ENCODE results near the gene PNKP.

PNKP gene

GRCh38 chr19:49830766-49831165 lies 36.6 kb downstream of the PNKP start:
- Histone ChIP-seq H3K27me3 (ENCODE audit: insufficient read depth, low read length, poor library complexity, severe bottlenecking) (no peaks in the 10 kb centered on the region), H2AFZ (ENCODE audit: low read length) (no peak overlapping the region), H4K20me1 (ENCODE audit: insufficient read depth, low read length, poor library complexity, severe bottlenecking) (peaks cover 3% of the 10 kb centered on the region), H3K9me3 (ENCODE audit: insufficient read depth, low read depth, low read length) (no peaks in the 10 kb centered on the region), H3K4me1 (ENCODE audit: insufficient read depth, low read length, poor library complexity, severe bottlenecking) (peaks cover 33% of the 10 kb centered on the region), H3K4me2 (ENCODE audit: low read depth, low read length, poor library complexity, severe bottlenecking) (peak overlapping the region; percentile 27), H3K79me2 (ENCODE audit: insufficient read depth, low read length) (peaks cover 6% of the 10 kb centered on the region; the same call in 1 of the 2 replicates), H3K9ac (ENCODE audit: low read depth, low read length, poor library complexity, severe bottlenecking) (peak overlapping the region; percentile 41), H3K9me2 (replicated peaks; ENCODE audit: low read depth, low read length) (no peaks in the 10 kb centered on the region), H3F3A (ENCODE audit: low read depth) (no peaks in the 10 kb centered on the region), H3K36me3 (ENCODE audit: insufficient read depth, low read length) (peaks cover 42% of the 10 kb centered on the region; the same call in 1 of the 2 replicates), H3K4me3 (ENCODE audit: low read length, poor library complexity, severe bottlenecking) (no peak overlapping the region)
- TF ChIP-seq, protein P1, sequence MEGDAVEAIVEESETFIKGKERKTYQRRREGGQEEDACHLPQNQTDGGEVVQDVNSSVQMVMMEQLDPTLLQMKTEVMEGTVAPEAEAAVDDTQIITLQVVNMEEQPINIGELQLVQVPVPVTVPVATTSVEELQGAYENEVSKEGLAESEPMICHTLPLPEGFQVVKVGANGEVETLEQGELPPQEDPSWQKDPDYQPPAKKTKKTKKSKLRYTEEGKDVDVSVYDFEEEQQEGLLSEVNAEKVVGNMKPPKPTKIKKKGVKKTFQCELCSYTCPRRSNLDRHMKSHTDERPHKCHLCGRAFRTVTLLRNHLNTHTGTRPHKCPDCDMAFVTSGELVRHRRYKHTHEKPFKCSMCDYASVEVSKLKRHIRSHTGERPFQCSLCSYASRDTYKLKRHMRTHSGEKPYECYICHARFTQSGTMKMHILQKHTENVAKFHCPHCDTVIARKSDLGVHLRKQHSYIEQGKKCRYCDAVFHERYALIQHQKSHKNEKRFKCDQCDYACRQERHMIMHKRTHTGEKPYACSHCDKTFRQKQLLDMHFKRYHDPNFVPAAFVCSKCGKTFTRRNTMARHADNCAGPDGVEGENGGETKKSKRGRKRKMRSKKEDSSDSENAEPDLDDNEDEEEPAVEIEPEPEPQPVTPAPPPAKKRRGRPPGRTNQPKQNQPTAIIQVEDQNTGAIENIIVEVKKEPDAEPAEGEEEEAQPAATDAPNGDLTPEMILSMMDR (conservative IDR thresholded peaks at IDR 0.05; ENCODE audit: low read length): no peak
- no peak for TF ChIP-seq EZH2phosphoT487 (IDR thresholded peaks at IDR 0.05; ENCODE audit: borderline replicate concordance)

- Histone ChIP-seq H2AFZ (ENCODE audit: low read length) (no peak overlapping the region), H3K9ac (ENCODE audit: low read depth, low read length, poor library complexity, severe bottlenecking) (no peak overlapping the region), H4K20me1 (ENCODE audit: insufficient read depth, low read length, poor library complexity, severe bottlenecking) (peaks cover 3% of the 10 kb centered on the region), H3K27me3 (ENCODE audit: insufficient read depth, low read length, poor library complexity, severe bottlenecking) (no peaks in the 10 kb centered on the region), H3F3A (ENCODE audit: low read depth) (no peaks in the 10 kb centered on the region), H3K9me2 (replicated peaks; ENCODE audit: low read depth, low read length) (no peaks in the 10 kb centered on the region), H3K36me3 (ENCODE audit: insufficient read depth, low read length) (peaks cover 36% of the 10 kb centered on the region; the same call in 1 of the 2 replicates), H3K4me2 (ENCODE audit: low read depth, low read length, poor library complexity, severe bottlenecking) (no peak overlapping the region), H3K4me1 (ENCODE audit: insufficient read depth, low read length, poor library complexity, severe bottlenecking) (peaks cover 33% of the 10 kb centered on the region), H3K9me3 (ENCODE audit: insufficient read depth, low read depth, low read length) (no peaks in the 10 kb centered on the region), H3K79me2 (ENCODE audit: insufficient read depth, low read length) (peaks cover 10% of the 10 kb centered on the region; the same call in 1 of the 2 replicates), H3K4me3 (ENCODE audit: low read length, poor library complexity, severe bottlenecking) (no peak overlapping the region)
- no peak for TF ChIP-seq EZH2phosphoT487 (IDR thresholded peaks at IDR 0.05; ENCODE audit: borderline replicate concordance)
- TF ChIP-seq, protein P1 (conservative IDR thresholded peaks at IDR 0.05; ENCODE audit: low read length): no peak
Measured at GRCh38 chr19:49829721-49830120, 37.7 kb downstream of the PNKP start.

DNA sequence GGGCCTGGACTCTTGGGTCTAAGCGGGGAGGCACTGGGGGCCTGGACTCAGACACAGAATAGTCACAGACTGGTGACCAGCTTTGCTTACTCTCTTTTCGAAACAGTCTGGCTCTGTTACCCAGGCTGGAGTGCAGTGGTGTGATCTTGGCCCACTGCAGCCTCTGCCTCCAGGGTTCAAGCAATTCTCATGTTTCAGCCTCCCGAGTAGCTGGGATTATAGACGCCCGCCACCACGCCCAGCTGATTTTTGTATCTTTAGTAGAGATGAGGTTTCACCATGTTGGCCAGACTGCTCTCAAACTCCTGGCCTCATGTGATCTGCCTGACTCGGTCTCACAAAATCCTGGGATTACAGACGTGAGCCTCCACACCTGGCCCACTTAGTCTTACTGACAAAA lies 38.2 kb downstream of the PNKP start:
- no peak overlapping the region for H3K9ac ChIP-seq (ENCODE audit: low read depth, low read length, poor library complexity, severe bottlenecking)
- no peak overlapping the region for H3K4me3 ChIP-seq (ENCODE audit: low read length, poor library complexity, severe bottlenecking)
- H3K4me1 ChIP-seq (ENCODE audit: insufficient read depth, low read length, poor library complexity, severe bottlenecking): peaks cover 33% of the 10 kb centered on the region
- H3K4me2 ChIP-seq (ENCODE audit: low read depth, low read length, poor library complexity, severe bottlenecking): no peak overlapping the region
- TF ChIP-seq EZH2phosphoT487 (IDR thresholded peaks at IDR 0.05; ENCODE audit: borderline replicate concordance): no peak
- TF ChIP-seq, protein P1 (conservative IDR thresholded peaks at IDR 0.05; ENCODE audit: low read length): no peak
- H3K36me3 ChIP-seq (ENCODE audit: insufficient read depth, low read length): peaks cover 31% of the 10 kb centered on the region; the same call in 1 of the 2 replicates
- peaks cover 3% of the 10 kb centered on the region for H4K20me1 ChIP-seq (ENCODE audit: insufficient read depth, low read length, poor library complexity, severe bottlenecking)
- H3K79me2 ChIP-seq (ENCODE audit: insufficient read depth, low read length): peaks cover 10% of the 10 kb centered on the region; the same call in 1 of the 2 replicates
- no peaks in the 10 kb centered on the region for H3K9me3 ChIP-seq (ENCODE audit: insufficient read depth, low read depth, low read length)
- H3K9me2 ChIP-seq (replicated peaks; ENCODE audit: low read depth, low read length): no peaks in the 10 kb centered on the region
- H2AFZ ChIP-seq (ENCODE audit: low read length): no peak overlapping the region
- H3F3A ChIP-seq (ENCODE audit: low read depth): no peaks in the 10 kb centered on the region
- no peaks in the 10 kb centered on the region for H3K27me3 ChIP-seq (ENCODE audit: insufficient read depth, low read length, poor library complexity, severe bottlenecking)
